ENCODE results near the gene LARP6. TPM values are rescaled to one million over a fixed set of nuclear protein-coding genes. Genes with fewer than 3 reads are reported as not detected.

LARP6 gene
- total RNA-seq, 1 donor from 2014 or later = 24.8 TPM

DNA sequence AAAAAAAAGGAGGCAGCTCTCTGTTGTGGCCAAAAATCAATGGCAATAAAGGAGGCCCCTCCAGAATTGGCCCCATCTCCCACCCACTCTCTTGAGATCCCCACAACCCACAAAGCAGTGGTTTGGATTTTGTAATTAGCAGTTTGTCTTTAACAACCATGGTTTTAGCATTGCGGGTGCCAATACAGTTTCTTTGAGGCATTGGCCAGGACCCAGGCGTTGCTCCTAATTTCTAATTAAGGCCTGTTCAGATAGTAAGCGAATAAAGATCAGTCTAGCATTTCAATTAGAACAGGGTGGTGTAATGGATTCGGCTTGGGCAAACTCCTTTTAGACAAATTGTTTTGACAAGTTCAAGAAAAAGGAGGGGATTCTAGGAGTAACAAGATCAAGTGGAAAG lies 67.0 kb downstream of the LARP6 start:
- Mint-ChIP-seq H3K4me3 (no peak overlapping the region), H3K27me3 (ENCODE audit: low read depth) (no peaks in the 10 kb centered on the region), H3K9me3 (no peaks in the 10 kb centered on the region), H3K27ac (no peak overlapping the region), H3K4me1 (peaks cover 23% of the 10 kb centered on the region), H3K36me3 (no peaks in the 10 kb centered on the region)
- TF ChIP-seq, protein P1, sequence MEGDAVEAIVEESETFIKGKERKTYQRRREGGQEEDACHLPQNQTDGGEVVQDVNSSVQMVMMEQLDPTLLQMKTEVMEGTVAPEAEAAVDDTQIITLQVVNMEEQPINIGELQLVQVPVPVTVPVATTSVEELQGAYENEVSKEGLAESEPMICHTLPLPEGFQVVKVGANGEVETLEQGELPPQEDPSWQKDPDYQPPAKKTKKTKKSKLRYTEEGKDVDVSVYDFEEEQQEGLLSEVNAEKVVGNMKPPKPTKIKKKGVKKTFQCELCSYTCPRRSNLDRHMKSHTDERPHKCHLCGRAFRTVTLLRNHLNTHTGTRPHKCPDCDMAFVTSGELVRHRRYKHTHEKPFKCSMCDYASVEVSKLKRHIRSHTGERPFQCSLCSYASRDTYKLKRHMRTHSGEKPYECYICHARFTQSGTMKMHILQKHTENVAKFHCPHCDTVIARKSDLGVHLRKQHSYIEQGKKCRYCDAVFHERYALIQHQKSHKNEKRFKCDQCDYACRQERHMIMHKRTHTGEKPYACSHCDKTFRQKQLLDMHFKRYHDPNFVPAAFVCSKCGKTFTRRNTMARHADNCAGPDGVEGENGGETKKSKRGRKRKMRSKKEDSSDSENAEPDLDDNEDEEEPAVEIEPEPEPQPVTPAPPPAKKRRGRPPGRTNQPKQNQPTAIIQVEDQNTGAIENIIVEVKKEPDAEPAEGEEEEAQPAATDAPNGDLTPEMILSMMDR (IDR thresholded peaks at IDR 0.05; ENCODE audit: unreplicated experiment) = no peak
- DNase-seq (ENCODE audit: low spot score in 2 of 2, unreplicated experiment in 2 of 2) = no peak

GRCh38 chr15:70783610-70784022 lies 70.3 kb downstream of the LARP6 start:
- TF ChIP-seq, protein P1 (IDR thresholded peaks at IDR 0.05; ENCODE audit: unreplicated experiment) = no peak

DNA sequence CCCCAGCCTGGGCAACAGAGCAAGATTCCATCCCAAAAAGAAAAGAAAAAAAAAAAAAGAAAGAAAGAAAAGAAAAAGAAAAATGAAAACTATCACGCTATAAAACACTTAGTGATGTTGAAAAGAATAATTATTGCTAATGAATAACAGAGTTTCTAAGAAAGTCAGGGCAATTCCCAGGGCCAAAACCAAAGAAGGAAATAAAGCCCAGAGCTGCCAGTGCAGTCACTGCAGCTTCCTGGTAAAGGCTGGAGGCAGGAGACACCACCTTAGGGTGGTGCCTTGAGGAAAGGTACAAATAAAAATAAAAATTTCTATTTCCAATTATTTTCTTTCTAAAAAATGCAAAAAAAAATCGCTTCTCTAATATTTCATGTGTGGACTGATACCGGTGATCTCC lies 70.9 kb downstream of the LARP6 start:
- no peak for DNase-seq (ENCODE audit: low spot score in 2 of 2, unreplicated experiment in 2 of 2)
- H3K4me1 Mint-ChIP-seq = peaks cover 14% of the 10 kb centered on the region
- TF ChIP-seq, protein P1 (IDR thresholded peaks at IDR 0.05; ENCODE audit: unreplicated experiment) = no peak
- H3K27me3 Mint-ChIP-seq (ENCODE audit: low read depth) = no peaks in the 10 kb centered on the region
- H3K4me3 Mint-ChIP-seq = no peak overlapping the region
- H3K27ac Mint-ChIP-seq = no peak overlapping the region
- no peaks in the 10 kb centered on the region for H3K36me3 Mint-ChIP-seq
- no peaks in the 10 kb centered on the region for H3K9me3 Mint-ChIP-seq

More at GRCh38 chr15:70783610-70784022, 70.3 kb downstream of the LARP6 start:
- Mint-ChIP-seq H3K4me1 (peaks cover 17% of the 10 kb centered on the region), H3K27me3 (ENCODE audit: low read depth) (no peaks in the 10 kb centered on the region), H3K27ac (no peak overlapping the region), H3K4me3 (no peak overlapping the region), H3K36me3 (no peaks in the 10 kb centered on the region), H3K9me3 (no peaks in the 10 kb centered on the region)
- DNase-seq (ENCODE audit: low spot score in 2 of 2, unreplicated experiment in 2 of 2) = no peak

- no peaks in the 10 kb centered on the region for H3K9me3 Mint-ChIP-seq
- no peak overlapping the region for H3K27ac Mint-ChIP-seq
- no peaks in the 10 kb centered on the region for H3K27me3 Mint-ChIP-seq (ENCODE audit: low read depth)
- H3K36me3 Mint-ChIP-seq = no peaks in the 10 kb centered on the region
- TF ChIP-seq, protein P1 (IDR thresholded peaks at IDR 0.05; ENCODE audit: unreplicated experiment) = no peak
- no peak for DNase-seq (ENCODE audit: low spot score in 2 of 2, unreplicated experiment in 2 of 2)
- peaks cover 11% of the 10 kb centered on the region for H3K4me1 Mint-ChIP-seq
- no peak overlapping the region for H3K4me3 Mint-ChIP-seq
These were observed 72.7 kb downstream of the LARP6 start for GRCh38 chr15:70781236-70781635.

Other genes starting within 250 kb of the LARP6 start
- 64.6 to 70.3 TPM (median 68.5 TPM) in 3 replicates for gene UACA, start 90.6 kb downstream of the LARP6 start, total RNA-seq
- gene THAP10, start 38.3 kb upstream of the LARP6 start, total RNA-seq = 2.3 to 3.6 TPM (median 2.9 TPM) in 3 replicates
- gene LRRC49, start 38.7 kb upstream of the LARP6 start, total RNA-seq = 21.2 to 25.5 TPM (median 24.2 TPM) in 3 replicates